Measurements from ENCODE around the gene BEAN1.

- TF ChIP-seq, protein P1, sequence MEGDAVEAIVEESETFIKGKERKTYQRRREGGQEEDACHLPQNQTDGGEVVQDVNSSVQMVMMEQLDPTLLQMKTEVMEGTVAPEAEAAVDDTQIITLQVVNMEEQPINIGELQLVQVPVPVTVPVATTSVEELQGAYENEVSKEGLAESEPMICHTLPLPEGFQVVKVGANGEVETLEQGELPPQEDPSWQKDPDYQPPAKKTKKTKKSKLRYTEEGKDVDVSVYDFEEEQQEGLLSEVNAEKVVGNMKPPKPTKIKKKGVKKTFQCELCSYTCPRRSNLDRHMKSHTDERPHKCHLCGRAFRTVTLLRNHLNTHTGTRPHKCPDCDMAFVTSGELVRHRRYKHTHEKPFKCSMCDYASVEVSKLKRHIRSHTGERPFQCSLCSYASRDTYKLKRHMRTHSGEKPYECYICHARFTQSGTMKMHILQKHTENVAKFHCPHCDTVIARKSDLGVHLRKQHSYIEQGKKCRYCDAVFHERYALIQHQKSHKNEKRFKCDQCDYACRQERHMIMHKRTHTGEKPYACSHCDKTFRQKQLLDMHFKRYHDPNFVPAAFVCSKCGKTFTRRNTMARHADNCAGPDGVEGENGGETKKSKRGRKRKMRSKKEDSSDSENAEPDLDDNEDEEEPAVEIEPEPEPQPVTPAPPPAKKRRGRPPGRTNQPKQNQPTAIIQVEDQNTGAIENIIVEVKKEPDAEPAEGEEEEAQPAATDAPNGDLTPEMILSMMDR (IDR thresholded peaks at IDR 0.05; ENCODE audit: low read depth, low read length) = no peak
- TF ChIP-seq POLR2A (IDR thresholded peaks at IDR 0.05; ENCODE audit: extremely low read depth, insufficient read length) = no peak
- TF ChIP-seq, protein P2, sequence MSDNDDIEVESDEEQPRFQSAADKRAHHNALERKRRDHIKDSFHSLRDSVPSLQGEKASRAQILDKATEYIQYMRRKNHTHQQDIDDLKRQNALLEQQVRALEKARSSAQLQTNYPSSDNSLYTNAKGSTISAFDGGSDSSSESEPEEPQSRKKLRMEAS (IDR thresholded peaks at IDR 0.05; ENCODE audit: low read depth, low read length) = no peak
Observed at GRCh38 chr16:66400503-66401380, 26.4 kb upstream of the BEAN1 start.

All from NB4 (cell line).